Caco-2 (cell line): ENCODE measurements around the gene SOX15. TPM values are rescaled to one million over a fixed set of nuclear protein-coding genes. Genes with fewer than 3 reads are reported as not detected.

Experiments
- BruUV-seq: library from RNA; stranded (reverse); fragments of 400-500 nt; replicated peaks from 2 replicates; lab custom pipeline; 2021; lab: Mats Ljungman, UMichigan
- CTCF ChIA-PET: fragments of 300-600 bp; sonication (Branson Sonifier 250); formaldehyde crosslinking; loops from one replicate; lab custom pipeline; 2022; ENCODE audit warnings: antibody characterized with exemption; lab: Charles Lee
- POLR2A ChIA-PET: fragments of 300-600 bp; sonication (Branson Sonifier 250); formaldehyde crosslinking; loops from one replicate; lab custom pipeline; 2022; ENCODE audit warnings: antibody characterized with exemption; lab: Charles Lee
- DNase-seq, 2 experiments: peaks; one replicate each; pipeline versions ENCODE4 v3.0.0 to v3.0.0-alpha.2; 2020 to 2022
- H3K27me3 ChIP-seq: replicated peaks from 2 replicates; pipeline ENCODE4 v1.6.0; 2011; ENCODE audit warnings: low read length; ENCODE audit not compliant: control insufficient read depth, insufficient read depth
- H3K36me3 ChIP-seq: 2 replicates; pipeline ENCODE4 v1.5.1; 2011; ENCODE audit warnings: low read length; ENCODE audit not compliant: control insufficient read depth, insufficient read depth
- H3K4me1 ChIP-seq: fragments of 250-450 bp; sonication (Bioruptor Pico); 2 replicates; pipeline ENCODE4 v1.5.1; 2020; ENCODE audit warnings: mild to moderate bottlenecking
- H3K4me3 ChIP-seq: 2 replicates; pipeline ENCODE4 v1.5.1; 2011; ENCODE audit warnings: low read depth, mild to moderate bottlenecking, control low read depth, low read length
- H3K9me3 ChIP-seq: fragments of 250-450 bp; sonication (Bioruptor Pico); 2 replicates; pipeline ENCODE4 v1.5.1; 2020; ENCODE audit warnings: mild to moderate bottlenecking, moderate library complexity
- H3K27ac Mint-ChIP-seq: one replicate; pipeline ENCODE4 v1.8.0; 2022; ENCODE audit warnings: mixed read lengths; ENCODE audit not compliant: unreplicated experiment
- H3K27me3 Mint-ChIP-seq: one replicate; pipeline ENCODE4 v1.8.0; 2022; ENCODE audit warnings: mixed read lengths; ENCODE audit not compliant: insufficient read depth, unreplicated experiment
- H3K36me3 Mint-ChIP-seq: one replicate; pipeline ENCODE4 v1.8.0; 2022; ENCODE audit warnings: mild to moderate bottlenecking, mixed read lengths; ENCODE audit not compliant: insufficient read depth, unreplicated experiment
- H3K4me1 Mint-ChIP-seq: one replicate; pipeline ENCODE4 v1.8.0; 2022; ENCODE audit warnings: low read depth, mixed read lengths; ENCODE audit not compliant: unreplicated experiment
- H3K4me3 Mint-ChIP-seq: one replicate; pipeline ENCODE4 v1.8.0; 2022; ENCODE audit warnings: mild to moderate bottlenecking, moderate library complexity, mixed read lengths; ENCODE audit not compliant: unreplicated experiment
- H3K9me3 Mint-ChIP-seq: one replicate; pipeline ENCODE4 v1.8.0; 2022; ENCODE audit warnings: mixed read lengths; ENCODE audit not compliant: unreplicated experiment
- CTCF ChIP-seq, 2 experiments: fragments of 200-600 bp in 1 of 2; IDR thresholded peaks; 1 replicate in 1 of 2; 2 replicates in 1 of 2; pipeline versions ENCODE4 v1.5.1 to v1.8.0; 2011 to 2022; ENCODE audit warnings: antibody characterized with exemption in 1 of 2, control low read depth in 1 of 2, inconsistent platforms in 1 of 2, low read depth in 1 of 2, low read length in 1 of 2, mild to moderate bottlenecking in 1 of 2, moderate library complexity in 1 of 2; ENCODE audit not compliant: insufficient read depth in 1 of 2, severe bottlenecking in 1 of 2, unreplicated experiment in 1 of 2
- intact Hi-C: fragments of 100-400 bp; cut with micrococcal nuclease; formaldehyde crosslinking; loops from one replicate; pipeline ENCODE4 v1.10.0; 2022; ENCODE audit not compliant: unreplicated experiment
- total RNA-seq: library from RNA; stranded (reverse); gene quantifications from 2 replicates; pipeline ENCODE4 v1.2.3, GENCODE V29; 2022

SOX15 gene
- total RNA-seq, 1 experiment from 2014 or later = not detected

- TF ChIP-seq CTCF (IDR thresholded peaks at IDR 0.05; ENCODE audit: insufficient read depth in 1 of 2, low read depth in 1 of 2, low read length in 1 of 2, severe bottlenecking in 1 of 2, unreplicated experiment in 1 of 2) = no peak
- H3K4me3 Mint-ChIP-seq = no peak overlapping the region
- ChIA-PET CTCF (no interaction called here), POLR2A (no interaction called here)
- intact Hi-C loops = loop anchor here (5.0 kb wide), 1 partner anchor 219 kb away; no protein-coding TSS in a partner anchor
- no TSS peak for BruUV-seq
- H3K9me3 Mint-ChIP-seq = no peaks in the 10 kb centered on the region
- Histone ChIP-seq H3K36me3 (no peaks in the 10 kb centered on the region), H3K4me3 (no peak overlapping the region), H3K27me3 (no peaks in the 10 kb centered on the region), H3K9me3 (no peaks in the 10 kb centered on the region), H3K4me1 (no peaks in the 10 kb centered on the region)
- peaks cover 10% of the 10 kb centered on the region for H3K36me3 Mint-ChIP-seq
- H3K27ac Mint-ChIP-seq = no peak overlapping the region
- H3K4me1 Mint-ChIP-seq = peaks cover 3% of the 10 kb centered on the region
- DNase-seq = no peak
- H3K27me3 Mint-ChIP-seq = no peaks in the 10 kb centered on the region
Observed at GRCh38 chr17:7618608-7619007, 28.7 kb upstream of the SOX15 start.

GRCh38 chr17:7615265-7615747, 25.4 kb upstream of the SOX15 start:
- no peak for TF ChIP-seq CTCF (IDR thresholded peaks at IDR 0.05; ENCODE audit: insufficient read depth in 1 of 2, low read depth in 1 of 2, low read length in 1 of 2, severe bottlenecking in 1 of 2, unreplicated experiment in 1 of 2)
- Histone ChIP-seq H3K36me3 (no peaks in the 10 kb centered on the region), H3K4me1 (no peaks in the 10 kb centered on the region), H3K27me3 (no peaks in the 10 kb centered on the region), H3K4me3 (peak overlapping the region; percentile 32), H3K9me3 (no peaks in the 10 kb centered on the region)
- Mint-ChIP-seq H3K36me3 (peaks cover 19% of the 10 kb centered on the region), H3K27me3 (no peaks in the 10 kb centered on the region), H3K4me3 (peak overlapping the region; percentile 98), H3K9me3 (no peaks in the 10 kb centered on the region), H3K27ac (peak overlapping the region; percentile 67), H3K4me1 (peaks cover 20% of the 10 kb centered on the region)
- no peak for DNase-seq
- no TSS peak for BruUV-seq
- intact Hi-C loops = loop anchor here (2.0 to 5.0 kb wide), 2 partner anchors 43 to 222 kb away; no protein-coding TSS in a partner anchor
- ChIA-PET POLR2A (interaction anchor here (0.6 to 2.3 kb wide), 12 partner anchors 12 to 558 kb away, joined by 3 to 17 read pairs (median 4); partner anchors contain the start of genes ATP1B2, MPDU1, NAA38 and SAT2), CTCF (interaction anchor here (0.6 to 2.3 kb wide), 9 partner anchors 12 to 164 kb away, joined by 3 to 9 read pairs (median 6); partner anchors contain the start of genes ATP1B2, MPDU1, SAT2 and TP53)

- Histone ChIP-seq H3K4me3 (peak within 1 kb of the TSS; percentile 57), H3K9me3 (no peaks in the 10 kb centered on the region), H3K4me1 (no peaks in the 10 kb centered on the region), H3K27me3 (no peaks in the 10 kb centered on the region), H3K36me3 (no peaks in the 10 kb centered on the region)
- no peaks in the 10 kb centered on the region for H3K27me3 Mint-ChIP-seq
- peak within 1 kb of the TSS; percentile 94 for H3K27ac Mint-ChIP-seq
- H3K36me3 Mint-ChIP-seq = peaks cover 20% of the 10 kb centered on the region
- POLR2A ChIA-PET = interaction anchor here (0.6 to 2.3 kb wide), 11 partner anchors 13 to 304 kb away, joined by 3 to 17 read pairs (median 4); partner anchors contain the start of genes ATP1B2, MPDU1, NAA38 and SAT2
- intact Hi-C loops = loop anchor here (2.0 to 5.0 kb wide), 2 partner anchors 42 to 223 kb away; no protein-coding TSS in a partner anchor
- DNase-seq = peak; percentile 96 to 97
- no peaks in the 10 kb centered on the region for H3K9me3 Mint-ChIP-seq
- TF ChIP-seq CTCF (IDR thresholded peaks at IDR 0.05; ENCODE audit: insufficient read depth in 1 of 2, low read depth in 1 of 2, low read length in 1 of 2, severe bottlenecking in 1 of 2, unreplicated experiment in 1 of 2) = peak; percentile 24 to 49
- CTCF ChIA-PET = interaction anchor here (0.6 to 2.3 kb wide), 12 partner anchors 10 to 230 kb away, joined by 3 to 9 read pairs (median 4); partner anchors contain the start of genes ATP1B2, MPDU1, SAT2 and TP53
- peak within 1 kb of the TSS; percentile 98 for H3K4me3 Mint-ChIP-seq
- H3K4me1 Mint-ChIP-seq = peaks cover 20% of the 10 kb centered on the region
- no TSS peak for BruUV-seq
Observed at GRCh38 chr17:7614425-7615264, 24.8 kb upstream of the SOX15 start, which contains the start of gene FXR2. FXR2 (minus strand) TSS chr17:7614897; CDS start chr17:7614532, 365 bp downstream.
